HL-60 (cell line): ENCODE results near the gene PRPSAP1.

Experiments
- DNase-seq, 2 experiments: peaks; one replicate each; pipeline ENCODE4 v3.0.0-alpha.2; 2010 to 2020; ENCODE audit warnings: low read depth in 1 of 2, low spot score in 1 of 2
- H3K27ac ChIP-seq: fragments of 250-450 bp; sonication (Bioruptor Pico); replicated peaks from 2 replicates; pipeline ENCODE4 v1.5.1; 2020; ENCODE audit warnings: mild to moderate bottlenecking, moderate library complexity
- H3K27me3 ChIP-seq: fragments of 250-450 bp; sonication (Bioruptor Pico); 2 replicates; pipeline ENCODE4 v1.5.1; 2021; ENCODE audit warnings: mild to moderate bottlenecking, moderate library complexity; ENCODE audit not compliant: insufficient read depth, poor library complexity, severe bottlenecking
- H3K4me3 ChIP-seq: replicated peaks from 2 replicates; pipeline ENCODE4 v1.5.1; 2011; ENCODE audit warnings: mild to moderate bottlenecking, control low read depth, low read length; ENCODE audit not compliant: insufficient read depth
- GABPA ChIP-seq: IDR thresholded peaks from 2 replicates; pipeline ENCODE4 v1.6.1; 2012; ENCODE audit warnings: low read depth
- POLR2AphosphoS5 ChIP-seq: IDR thresholded peaks from 2 replicates; pipeline ENCODE4 v1.6.1; 2012; ENCODE audit warnings: low read depth
- SPI1 ChIP-seq: IDR thresholded peaks from 2 replicates; pipeline ENCODE4 v1.6.1; 2012; ENCODE audit warnings: low read depth, mild to moderate bottlenecking, borderline replicate concordance
- TF ChIP-seq, protein P1 (sequence below): IDR thresholded peaks from 2 replicates; pipeline ENCODE4 v1.6.1; 2012; ENCODE audit warnings: low read depth; ENCODE audit not compliant: insufficient replicate concordance
- TF ChIP-seq, protein P2 (sequence below): IDR thresholded peaks from one replicate; pipeline ENCODE4 v1.5.1; 2011; ENCODE audit warnings: low read length, control low read depth, inconsistent platforms; ENCODE audit not compliant: insufficient read depth

The PRPSAP1 gene

GRCh38 chr17:76274112-76274956 lies 79.4 kb downstream of the PRPSAP1 start:
- no peak overlapping the region for H3K4me3 ChIP-seq
- no peak for DNase-seq
- H3K27me3 ChIP-seq, result no peaks in the 10 kb centered on the region
- TF ChIP-seq, protein P1, sequence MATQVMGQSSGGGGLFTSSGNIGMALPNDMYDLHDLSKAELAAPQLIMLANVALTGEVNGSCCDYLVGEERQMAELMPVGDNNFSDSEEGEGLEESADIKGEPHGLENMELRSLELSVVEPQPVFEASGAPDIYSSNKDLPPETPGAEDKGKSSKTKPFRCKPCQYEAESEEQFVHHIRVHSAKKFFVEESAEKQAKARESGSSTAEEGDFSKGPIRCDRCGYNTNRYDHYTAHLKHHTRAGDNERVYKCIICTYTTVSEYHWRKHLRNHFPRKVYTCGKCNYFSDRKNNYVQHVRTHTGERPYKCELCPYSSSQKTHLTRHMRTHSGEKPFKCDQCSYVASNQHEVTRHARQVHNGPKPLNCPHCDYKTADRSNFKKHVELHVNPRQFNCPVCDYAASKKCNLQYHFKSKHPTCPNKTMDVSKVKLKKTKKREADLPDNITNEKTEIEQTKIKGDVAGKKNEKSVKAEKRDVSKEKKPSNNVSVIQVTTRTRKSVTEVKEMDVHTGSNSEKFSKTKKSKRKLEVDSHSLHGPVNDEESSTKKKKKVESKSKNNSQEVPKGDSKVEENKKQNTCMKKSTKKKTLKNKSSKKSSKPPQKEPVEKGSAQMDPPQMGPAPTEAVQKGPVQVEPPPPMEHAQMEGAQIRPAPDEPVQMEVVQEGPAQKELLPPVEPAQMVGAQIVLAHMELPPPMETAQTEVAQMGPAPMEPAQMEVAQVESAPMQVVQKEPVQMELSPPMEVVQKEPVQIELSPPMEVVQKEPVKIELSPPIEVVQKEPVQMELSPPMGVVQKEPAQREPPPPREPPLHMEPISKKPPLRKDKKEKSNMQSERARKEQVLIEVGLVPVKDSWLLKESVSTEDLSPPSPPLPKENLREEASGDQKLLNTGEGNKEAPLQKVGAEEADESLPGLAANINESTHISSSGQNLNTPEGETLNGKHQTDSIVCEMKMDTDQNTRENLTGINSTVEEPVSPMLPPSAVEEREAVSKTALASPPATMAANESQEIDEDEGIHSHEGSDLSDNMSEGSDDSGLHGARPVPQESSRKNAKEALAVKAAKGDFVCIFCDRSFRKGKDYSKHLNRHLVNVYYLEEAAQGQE, result no peak
- TF ChIP-seq, protein P2, sequence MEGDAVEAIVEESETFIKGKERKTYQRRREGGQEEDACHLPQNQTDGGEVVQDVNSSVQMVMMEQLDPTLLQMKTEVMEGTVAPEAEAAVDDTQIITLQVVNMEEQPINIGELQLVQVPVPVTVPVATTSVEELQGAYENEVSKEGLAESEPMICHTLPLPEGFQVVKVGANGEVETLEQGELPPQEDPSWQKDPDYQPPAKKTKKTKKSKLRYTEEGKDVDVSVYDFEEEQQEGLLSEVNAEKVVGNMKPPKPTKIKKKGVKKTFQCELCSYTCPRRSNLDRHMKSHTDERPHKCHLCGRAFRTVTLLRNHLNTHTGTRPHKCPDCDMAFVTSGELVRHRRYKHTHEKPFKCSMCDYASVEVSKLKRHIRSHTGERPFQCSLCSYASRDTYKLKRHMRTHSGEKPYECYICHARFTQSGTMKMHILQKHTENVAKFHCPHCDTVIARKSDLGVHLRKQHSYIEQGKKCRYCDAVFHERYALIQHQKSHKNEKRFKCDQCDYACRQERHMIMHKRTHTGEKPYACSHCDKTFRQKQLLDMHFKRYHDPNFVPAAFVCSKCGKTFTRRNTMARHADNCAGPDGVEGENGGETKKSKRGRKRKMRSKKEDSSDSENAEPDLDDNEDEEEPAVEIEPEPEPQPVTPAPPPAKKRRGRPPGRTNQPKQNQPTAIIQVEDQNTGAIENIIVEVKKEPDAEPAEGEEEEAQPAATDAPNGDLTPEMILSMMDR, result no peak
- TF ChIP-seq POLR2AphosphoS5 (no peak), GABPA (no peak), SPI1 (no peak)
- H3K27ac ChIP-seq, result no peak overlapping the region

GRCh38 chr17:76273445-76274111 lies 80.1 kb downstream of the PRPSAP1 start:
- Histone ChIP-seq H3K4me3 (no peak overlapping the region), H3K27me3 (no peaks in the 10 kb centered on the region), H3K27ac (no peak overlapping the region)
- no peak for DNase-seq
- TF ChIP-seq, protein P2, result no peak
- TF ChIP-seq SPI1 (no peak), POLR2AphosphoS5 (no peak), GABPA (no peak)
- TF ChIP-seq, protein P1, result no peak

GRCh38 chr17:76272541-76273444 lies 80.9 kb downstream of the PRPSAP1 start:
- Histone ChIP-seq H3K4me3 (no peak overlapping the region), H3K27ac (no peak overlapping the region; the same call in 1 of the 2 replicates), H3K27me3 (no peaks in the 10 kb centered on the region)
- peak in 1 of 2 experiments; percentile 50 for DNase-seq
- TF ChIP-seq, protein P2, result no peak
- TF ChIP-seq SPI1, result peak; percentile 75; the same call in 1 of the 2 replicates
